SU-DHL-6 (cell line): ENCODE data around the gene MORN5.

Source experiments
- EZH2phosphoT487 ChIP-seq: fragments of 200-600 bp; sonication (generic), shearing (Covaris generic); conservative IDR thresholded peaks from 2 replicates; pipeline ENCODE4 v1.6.1; 2018; ENCODE audit warnings: mild to moderate bottlenecking, antibody characterized with exemption, low read length, moderate library complexity, mixed read lengths
- TF ChIP-seq, protein P1 (sequence below): fragments of 200-600 bp; sonication (generic); IDR thresholded peaks from one replicate; pipeline ENCODE4 v1.5.1; 2017; ENCODE audit warnings: antibody characterized with exemption, mild to moderate bottlenecking, low read length, moderate library complexity; ENCODE audit not compliant: insufficient read depth, poor library complexity, severe bottlenecking

DNA sequence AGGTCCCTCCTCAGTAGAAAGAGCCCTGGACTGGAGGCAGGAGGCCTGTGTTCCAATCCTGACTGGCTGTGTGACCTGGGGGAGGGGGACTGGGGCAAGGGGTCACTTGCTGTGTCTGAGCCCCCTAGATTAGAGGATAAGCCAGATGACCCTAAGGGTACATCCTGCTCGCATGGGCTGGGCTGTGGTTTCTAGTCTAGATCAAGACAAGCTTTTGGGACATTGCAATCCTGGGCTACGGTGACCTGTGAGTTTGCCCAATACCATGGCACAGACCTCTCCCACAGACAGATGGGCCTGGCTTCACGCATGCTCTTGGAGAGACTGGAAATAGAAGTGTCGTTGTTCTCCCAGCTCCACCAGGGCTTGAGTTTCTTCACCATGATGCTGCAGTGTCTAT, 27.2 kb upstream of the MORN5 start:
- TF ChIP-seq, protein P1, sequence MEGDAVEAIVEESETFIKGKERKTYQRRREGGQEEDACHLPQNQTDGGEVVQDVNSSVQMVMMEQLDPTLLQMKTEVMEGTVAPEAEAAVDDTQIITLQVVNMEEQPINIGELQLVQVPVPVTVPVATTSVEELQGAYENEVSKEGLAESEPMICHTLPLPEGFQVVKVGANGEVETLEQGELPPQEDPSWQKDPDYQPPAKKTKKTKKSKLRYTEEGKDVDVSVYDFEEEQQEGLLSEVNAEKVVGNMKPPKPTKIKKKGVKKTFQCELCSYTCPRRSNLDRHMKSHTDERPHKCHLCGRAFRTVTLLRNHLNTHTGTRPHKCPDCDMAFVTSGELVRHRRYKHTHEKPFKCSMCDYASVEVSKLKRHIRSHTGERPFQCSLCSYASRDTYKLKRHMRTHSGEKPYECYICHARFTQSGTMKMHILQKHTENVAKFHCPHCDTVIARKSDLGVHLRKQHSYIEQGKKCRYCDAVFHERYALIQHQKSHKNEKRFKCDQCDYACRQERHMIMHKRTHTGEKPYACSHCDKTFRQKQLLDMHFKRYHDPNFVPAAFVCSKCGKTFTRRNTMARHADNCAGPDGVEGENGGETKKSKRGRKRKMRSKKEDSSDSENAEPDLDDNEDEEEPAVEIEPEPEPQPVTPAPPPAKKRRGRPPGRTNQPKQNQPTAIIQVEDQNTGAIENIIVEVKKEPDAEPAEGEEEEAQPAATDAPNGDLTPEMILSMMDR, result no peak
- TF ChIP-seq EZH2phosphoT487, result no peak
